ENCODE measurements around the gene RNF187.

Gene RNF187

DNA sequence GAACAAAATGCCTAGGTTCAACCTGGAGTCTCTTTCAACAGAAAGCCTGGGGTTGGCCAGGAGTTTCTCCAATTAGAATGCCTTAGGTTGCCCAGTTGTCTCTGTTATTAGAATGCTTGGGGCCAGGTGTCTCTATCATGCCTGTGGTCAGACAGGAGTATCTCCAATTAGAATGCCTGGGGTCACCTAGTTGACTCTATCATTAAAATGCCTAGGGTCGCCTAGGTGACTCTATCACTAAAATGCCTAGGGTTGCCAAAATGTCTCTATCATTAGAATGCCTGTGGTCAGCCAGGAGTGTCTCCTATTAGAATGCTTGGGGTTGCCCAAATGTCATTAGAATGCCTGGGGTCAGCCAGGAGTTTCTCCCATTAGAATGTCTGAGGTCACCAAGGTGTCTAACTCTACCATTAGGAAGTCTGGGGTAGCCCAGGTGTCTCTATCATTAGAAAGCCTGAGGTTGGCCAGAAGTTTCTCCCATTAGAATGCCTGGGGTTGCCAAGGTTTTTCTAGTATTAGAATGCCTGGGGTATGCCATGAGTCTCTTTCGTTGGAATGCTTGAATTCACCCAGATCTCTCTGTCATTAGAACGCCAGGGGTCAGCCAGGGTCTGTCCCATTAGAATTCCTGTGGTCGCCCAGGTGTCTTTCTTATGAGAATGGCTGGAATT, 57.9 kb downstream of the RNF187 start:
- DNase-seq (ENCODE audit: low spot score): no peak

Data from germinal center (tissue), 1 donor.